Stimulated activated naive B cell treated with anti-CD40 and anti-IgM and Interleukin-4, amounts not matched to agents 10 μg/mL and 1 μg/mL and 100 μg/mL, for 72 hours (primary cell): ENCODE results near the gene SEC24D.
A peak's percentile ranks its signal among the peaks of the same experiment; 100 is the strongest.
"Not testable (repeated sequence)": the region's sequence is repeated elsewhere in the genome, so short reads cannot be mapped to it uniquely, and the experiment has no call there.

Experiments used
- ATAC-seq, 2 donors: fragments of 150-1000 bp; cut with Tn5 transposase; replicated peaks; 2 replicates each; pipeline ENCODE4 v1.10.0; 2021; ENCODE audit warnings: moderate library complexity in 1 of 2
- DNase-seq: peaks from one replicate; pipeline ENCODE4 v3.0.0; 2021
- H3K27ac Mint-ChIP-seq: one replicate; pipeline ENCODE4 v1.8.0; 2022; ENCODE audit warnings: mild to moderate bottlenecking, mixed read lengths
- H3K27me3 Mint-ChIP-seq, 2 donors: one replicate each; pipeline ENCODE4 v1.8.0; 2022; ENCODE audit warnings: mixed read lengths in 2 of 2
- H3K36me3 Mint-ChIP-seq, 2 donors: one replicate each; pipeline ENCODE4 v1.8.0; 2022; ENCODE audit warnings: mixed read lengths in 2 of 2, mild to moderate bottlenecking in 1 of 2
- H3K4me1 Mint-ChIP-seq, 2 donors: one replicate each; pipeline ENCODE4 v1.8.0; 2022; ENCODE audit warnings: mixed read lengths in 2 of 2, mild to moderate bottlenecking in 1 of 2
- H3K4me3 Mint-ChIP-seq, 2 donors: one replicate each; pipeline ENCODE4 v1.8.0; 2022; ENCODE audit warnings: mild to moderate bottlenecking in 2 of 2, mixed read lengths in 2 of 2, moderate library complexity in 1 of 2
- H3K9me3 Mint-ChIP-seq, 2 donors: one replicate each; pipeline ENCODE4 v1.8.0; 2022; ENCODE audit warnings: mixed read lengths in 2 of 2, mild to moderate bottlenecking in 1 of 2

SEC24D gene, protein sequence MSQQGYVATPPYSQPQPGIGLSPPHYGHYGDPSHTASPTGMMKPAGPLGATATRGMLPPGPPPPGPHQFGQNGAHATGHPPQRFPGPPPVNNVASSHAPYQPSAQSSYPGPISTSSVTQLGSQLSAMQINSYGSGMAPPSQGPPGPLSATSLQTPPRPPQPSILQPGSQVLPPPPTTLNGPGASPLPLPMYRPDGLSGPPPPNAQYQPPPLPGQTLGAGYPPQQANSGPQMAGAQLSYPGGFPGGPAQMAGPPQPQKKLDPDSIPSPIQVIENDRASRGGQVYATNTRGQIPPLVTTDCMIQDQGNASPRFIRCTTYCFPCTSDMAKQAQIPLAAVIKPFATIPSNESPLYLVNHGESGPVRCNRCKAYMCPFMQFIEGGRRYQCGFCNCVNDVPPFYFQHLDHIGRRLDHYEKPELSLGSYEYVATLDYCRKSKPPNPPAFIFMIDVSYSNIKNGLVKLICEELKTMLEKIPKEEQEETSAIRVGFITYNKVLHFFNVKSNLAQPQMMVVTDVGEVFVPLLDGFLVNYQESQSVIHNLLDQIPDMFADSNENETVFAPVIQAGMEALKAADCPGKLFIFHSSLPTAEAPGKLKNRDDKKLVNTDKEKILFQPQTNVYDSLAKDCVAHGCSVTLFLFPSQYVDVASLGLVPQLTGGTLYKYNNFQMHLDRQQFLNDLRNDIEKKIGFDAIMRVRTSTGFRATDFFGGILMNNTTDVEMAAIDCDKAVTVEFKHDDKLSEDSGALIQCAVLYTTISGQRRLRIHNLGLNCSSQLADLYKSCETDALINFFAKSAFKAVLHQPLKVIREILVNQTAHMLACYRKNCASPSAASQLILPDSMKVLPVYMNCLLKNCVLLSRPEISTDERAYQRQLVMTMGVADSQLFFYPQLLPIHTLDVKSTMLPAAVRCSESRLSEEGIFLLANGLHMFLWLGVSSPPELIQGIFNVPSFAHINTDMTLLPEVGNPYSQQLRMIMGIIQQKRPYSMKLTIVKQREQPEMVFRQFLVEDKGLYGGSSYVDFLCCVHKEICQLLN

DNA sequence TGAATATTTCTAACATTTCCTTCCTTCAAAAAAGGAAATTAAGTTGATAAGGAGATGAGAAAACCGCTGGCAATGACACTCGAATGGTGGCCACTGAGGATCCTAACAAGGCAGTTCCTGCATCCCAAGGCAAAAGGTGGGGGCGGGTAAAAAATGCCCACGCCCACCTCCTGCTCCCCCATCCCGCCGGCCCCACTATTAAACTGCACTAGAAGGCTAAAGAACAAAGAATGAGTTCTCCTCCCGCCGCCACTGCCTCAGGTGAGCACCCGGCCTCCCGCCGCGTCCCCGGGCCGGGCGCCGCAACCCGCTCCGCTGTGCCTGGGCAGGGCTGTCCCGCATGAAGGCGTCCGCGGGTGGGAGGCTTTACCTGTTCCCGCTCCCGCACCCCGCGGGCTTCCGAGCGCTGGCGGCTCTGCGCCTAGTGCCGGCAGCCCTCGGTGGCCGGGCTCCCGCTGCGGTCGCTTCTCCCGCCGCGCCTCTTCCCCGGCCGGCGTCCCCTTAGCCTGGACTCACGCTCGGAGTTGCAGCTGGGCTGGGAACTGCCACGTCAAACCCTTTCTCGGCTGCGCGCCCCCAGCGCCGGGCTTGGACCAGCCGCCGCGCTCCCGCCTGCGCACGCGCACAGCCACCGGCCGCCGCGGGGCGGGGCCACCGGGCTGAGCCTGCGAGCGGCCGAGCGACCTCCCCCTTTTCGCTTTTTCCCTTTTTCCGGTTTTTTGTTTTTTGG lies at the start of gene SEC24D:
Gene SEC24D (minus strand): TSS at position 556 of the 730 bp plus-strand sequence. CDS start 2,430 bp downstream, outside the sequence.
- H3K9me3 Mint-ChIP-seq = no peaks in the 10 kb centered on the region
- ATAC-seq (peak; percentile 83 to 88), DNase-seq (peak; percentile 86)
- H3K4me1 Mint-ChIP-seq = peaks cover 10 to 18% of the 10 kb centered on the region in 2 donors
- peaks cover 0 to 7% of the 10 kb centered on the region in 2 donors for H3K27me3 Mint-ChIP-seq
- H3K4me3 Mint-ChIP-seq = peak within 1 kb of the TSS; percentile 96 to 99
- peaks cover 8 to 19% of the 10 kb centered on the region in 2 donors for H3K36me3 Mint-ChIP-seq
- peak within 1 kb of the TSS; percentile 99 for H3K27ac Mint-ChIP-seq

DNA sequence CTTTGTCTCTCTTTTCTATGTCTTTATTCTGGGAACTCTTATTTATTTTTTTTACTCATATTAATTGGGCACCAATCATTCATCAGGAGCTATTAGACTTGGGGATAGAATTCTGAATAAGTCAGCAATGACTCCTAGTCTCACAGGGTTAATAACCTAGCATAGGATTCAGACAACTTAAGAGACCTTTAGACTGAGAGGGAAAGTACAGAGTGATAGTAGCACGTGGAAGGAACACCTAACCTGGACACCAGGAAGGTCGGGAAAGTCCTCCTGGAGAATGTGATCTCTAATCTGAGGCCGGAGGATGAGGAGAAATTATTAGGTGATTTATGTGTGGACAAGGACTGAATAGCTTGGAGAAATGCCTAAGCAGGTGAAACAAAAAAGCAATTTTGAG lies 48.8 kb upstream of the SEC24D start:
- Mint-ChIP-seq H3K27me3 (peaks cover 20 to 36% of the 10 kb centered on the region in 2 donors), H3K9me3 (no peaks in the 10 kb centered on the region), H3K36me3 (no peaks in the 10 kb centered on the region), H3K4me3 (no peak overlapping the region), H3K27ac (no peak overlapping the region), H3K4me1 (peaks cover 8 to 10% of the 10 kb centered on the region in 2 donors)
- ATAC-seq = no peak
- DNase-seq = no peak

DNA sequence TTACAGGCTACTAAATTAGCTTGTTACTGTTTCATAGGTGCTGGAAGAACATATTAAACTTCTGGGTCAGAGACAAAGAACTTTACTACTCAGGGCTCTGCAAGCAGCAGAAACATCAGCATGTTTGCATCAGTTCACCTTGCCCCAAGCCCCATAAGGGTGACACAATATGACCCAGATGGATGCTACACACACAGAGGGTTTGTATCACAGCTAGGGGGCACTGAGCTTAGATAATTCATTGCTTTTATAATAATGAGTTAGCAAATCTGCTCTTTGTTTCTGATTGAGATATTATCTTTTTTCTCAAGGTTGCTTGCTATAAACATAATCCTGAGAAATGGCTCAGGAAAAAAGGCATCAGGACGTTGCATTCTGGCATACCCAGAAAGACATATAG lies 47.9 kb upstream of the SEC24D start:
- DNase-seq (no peak), ATAC-seq (no peak)
- Mint-ChIP-seq H3K9me3 (peaks cover 0 to under 1% of the 10 kb centered on the region in 2 donors), H3K4me3 (no peak overlapping the region), H3K4me1 (peaks cover 4 to 6% of the 10 kb centered on the region in 2 donors), H3K36me3 (no peaks in the 10 kb centered on the region), H3K27me3 (peaks cover 14 to 31% of the 10 kb centered on the region in 2 donors), H3K27ac (no peak overlapping the region)

DNA sequence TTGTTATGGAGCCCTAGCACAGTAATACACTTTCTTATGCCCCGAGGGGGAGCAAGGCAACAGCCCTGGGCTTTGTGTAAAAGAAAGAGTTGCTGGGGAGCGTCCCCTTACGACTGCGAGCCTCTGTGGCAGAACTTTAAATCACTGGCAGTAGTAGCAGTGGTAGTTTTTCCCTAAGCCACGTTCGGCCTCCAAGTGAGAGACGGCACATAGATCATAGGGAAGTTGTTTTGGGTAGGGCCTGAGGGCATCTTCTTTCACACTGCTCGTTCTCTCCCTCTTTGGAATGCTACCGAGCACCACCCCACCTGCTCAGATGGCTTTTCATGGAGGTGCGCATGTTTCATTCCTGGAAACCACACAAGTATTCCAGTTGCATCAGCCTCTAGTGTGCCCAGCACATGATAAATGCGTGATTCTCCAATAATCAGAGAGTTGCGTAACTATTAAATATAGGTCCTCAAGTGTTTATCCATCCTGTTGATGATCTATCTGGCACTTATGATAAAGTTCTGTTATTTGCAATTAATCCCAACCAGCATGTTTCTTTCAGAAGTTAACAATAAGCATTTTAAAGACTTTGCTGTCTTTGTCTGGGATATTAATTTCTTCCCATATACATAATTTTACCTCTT lies 45.7 kb upstream of the SEC24D start:
- Mint-ChIP-seq H3K27me3 (peaks cover 6 to 23% of the 10 kb centered on the region in 2 donors), H3K36me3 (no peaks in the 10 kb centered on the region), H3K4me3 (no peak overlapping the region), H3K27ac (no peak overlapping the region), H3K4me1 (no peaks in the 10 kb centered on the region), H3K9me3 (peaks cover 3 to 6% of the 10 kb centered on the region in 2 donors)
- ATAC-seq = no peak
- no peak for DNase-seq

DNA sequence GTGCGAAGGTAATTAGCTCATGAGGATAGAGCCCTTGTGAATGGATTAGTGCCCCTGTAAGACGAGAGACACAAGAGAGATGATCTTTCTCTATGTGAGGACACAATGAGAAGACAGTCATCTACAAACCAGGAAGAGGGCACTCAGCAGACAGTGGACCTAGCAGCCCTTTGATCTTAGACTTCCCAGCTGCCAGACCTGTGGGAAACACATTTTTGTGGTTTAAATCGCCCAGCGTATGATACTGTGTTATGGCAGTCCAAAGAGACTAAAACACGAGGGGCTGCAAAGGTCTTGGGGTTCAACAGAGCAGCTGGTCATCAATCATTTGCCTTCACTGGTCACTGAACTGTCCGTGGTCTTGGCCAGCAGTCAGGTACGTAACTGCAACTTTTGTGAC lies 43.5 kb upstream of the SEC24D start:
- DNase-seq (no peak), ATAC-seq (no peak)
- H3K9me3 Mint-ChIP-seq = peaks cover 3 to 6% of the 10 kb centered on the region in 2 donors
- no peaks in the 10 kb centered on the region for H3K4me1 Mint-ChIP-seq
- H3K36me3 Mint-ChIP-seq = no peaks in the 10 kb centered on the region
- H3K4me3 Mint-ChIP-seq = no peak overlapping the region
- H3K27ac Mint-ChIP-seq = no peak overlapping the region
- H3K27me3 Mint-ChIP-seq = peaks cover 10 to 27% of the 10 kb centered on the region in 2 donors

DNA sequence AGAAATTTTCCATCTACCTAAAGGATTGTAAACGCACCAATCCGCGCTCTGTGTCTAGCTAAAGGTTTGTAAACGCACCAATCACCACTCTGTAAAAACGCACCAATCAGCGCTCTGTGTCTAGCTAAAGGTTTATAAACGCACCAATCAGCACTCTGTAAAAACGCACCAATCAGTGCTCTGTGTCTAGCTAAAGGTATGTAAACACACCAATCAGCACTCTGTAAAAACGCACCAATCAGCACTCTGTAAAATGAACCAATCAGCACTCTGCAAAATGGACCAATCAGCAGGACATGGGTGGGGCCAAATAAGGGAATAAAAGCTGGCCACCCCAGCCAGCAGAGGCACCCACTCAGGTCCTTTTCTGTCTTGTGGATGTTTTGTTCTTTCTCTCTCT lies 42.6 kb upstream of the SEC24D start:
- H3K9me3 Mint-ChIP-seq, ATAC-seq, DNase-seq, H3K4me3 Mint-ChIP-seq, H3K36me3 Mint-ChIP-seq, H3K4me1 Mint-ChIP-seq, H3K27ac Mint-ChIP-seq: not testable (repeated sequence)
- peaks cover 14 to 34% of the 10 kb centered on the region in 2 donors for H3K27me3 Mint-ChIP-seq

DNA sequence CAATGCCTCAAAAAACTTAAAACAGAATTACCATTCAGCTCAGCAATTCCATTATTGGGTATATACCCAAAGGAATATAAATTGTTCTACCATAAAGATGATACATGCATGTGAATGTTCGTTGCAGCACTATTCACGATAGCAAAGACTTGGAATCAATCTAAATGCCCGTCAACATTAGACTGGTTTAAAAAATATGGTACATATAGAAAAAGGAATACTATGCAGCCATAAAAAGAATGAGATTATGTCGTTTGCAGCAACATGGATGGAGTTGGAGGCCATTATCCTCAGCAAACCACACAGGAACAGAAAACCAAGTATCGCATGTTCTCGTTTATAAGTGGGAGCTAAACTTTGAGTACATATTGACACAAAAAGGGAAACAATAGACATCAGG lies 41.9 kb upstream of the SEC24D start:
- Mint-ChIP-seq H3K4me1 (no peaks in the 10 kb centered on the region), H3K27ac (no peak overlapping the region), H3K27me3 (peaks cover 15 to 38% of the 10 kb centered on the region in 2 donors), H3K9me3 (peaks cover 3 to 6% of the 10 kb centered on the region in 2 donors), H3K4me3 (no peak overlapping the region), H3K36me3 (no peaks in the 10 kb centered on the region)
- ATAC-seq = no peak
- DNase-seq = no peak

DNA sequence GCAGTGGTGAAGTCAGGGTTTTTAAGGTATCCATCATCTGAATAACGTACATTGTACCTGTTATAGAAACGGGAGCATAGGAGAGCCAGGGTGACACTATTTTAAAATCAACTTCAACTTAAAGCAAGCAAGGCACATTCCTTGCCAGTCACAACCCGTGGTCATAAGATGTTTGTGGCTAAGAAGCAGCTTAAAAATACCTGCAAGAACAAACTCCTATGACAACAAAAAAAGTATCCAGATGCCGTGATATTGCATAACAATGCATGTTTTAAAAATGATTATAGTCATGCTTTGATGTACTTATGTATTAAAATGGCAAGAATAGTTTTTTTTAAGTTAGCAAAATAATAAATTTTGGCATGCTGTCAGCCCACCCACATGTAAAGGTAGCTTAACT lies 36.3 kb upstream of the SEC24D start:
- ATAC-seq = no peak
- no peak for DNase-seq
- no peaks in the 10 kb centered on the region for H3K36me3 Mint-ChIP-seq
- no peaks in the 10 kb centered on the region for H3K9me3 Mint-ChIP-seq
- no peak overlapping the region for H3K27ac Mint-ChIP-seq
- no peaks in the 10 kb centered on the region for H3K4me1 Mint-ChIP-seq
- H3K27me3 Mint-ChIP-seq = peaks cover 15 to 30% of the 10 kb centered on the region in 2 donors
- no peak overlapping the region for H3K4me3 Mint-ChIP-seq

DNA sequence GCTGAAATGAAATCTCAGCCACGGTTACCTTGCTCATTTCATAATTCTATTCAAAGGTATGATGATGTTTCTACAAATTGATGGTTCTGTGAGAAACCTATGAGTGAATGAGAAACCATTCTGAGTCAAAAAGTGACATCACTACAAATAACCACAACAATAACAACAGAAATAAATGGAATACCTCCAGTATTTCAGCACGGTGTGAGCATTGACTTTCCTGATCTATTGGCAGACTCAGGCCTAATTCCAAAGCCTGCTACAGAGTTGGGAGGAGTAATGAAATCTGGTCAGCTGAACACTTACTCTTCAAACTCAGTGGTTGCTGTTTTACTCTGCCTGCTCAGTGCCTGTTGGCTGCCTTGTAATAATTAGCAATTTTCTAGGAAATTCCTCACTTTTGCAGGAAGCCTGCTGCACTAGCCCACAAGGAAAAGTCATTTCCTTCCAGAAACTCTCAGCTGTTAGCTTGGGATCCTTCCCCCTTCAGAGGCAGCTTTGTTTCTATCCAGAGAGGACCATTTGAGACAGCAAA lies 33.9 kb upstream of the SEC24D start:
- Mint-ChIP-seq H3K4me3 (no peak overlapping the region), H3K27me3 (peaks cover 14 to 16% of the 10 kb centered on the region in 2 donors), H3K4me1 (peaks cover 3 to 6% of the 10 kb centered on the region in 2 donors), H3K36me3 (peaks cover 2 to 4% of the 10 kb centered on the region in 2 donors), H3K27ac (no peak overlapping the region), H3K9me3 (peaks cover 2 to 4% of the 10 kb centered on the region in 2 donors)
- ATAC-seq (no peak), DNase-seq (no peak)

DNA sequence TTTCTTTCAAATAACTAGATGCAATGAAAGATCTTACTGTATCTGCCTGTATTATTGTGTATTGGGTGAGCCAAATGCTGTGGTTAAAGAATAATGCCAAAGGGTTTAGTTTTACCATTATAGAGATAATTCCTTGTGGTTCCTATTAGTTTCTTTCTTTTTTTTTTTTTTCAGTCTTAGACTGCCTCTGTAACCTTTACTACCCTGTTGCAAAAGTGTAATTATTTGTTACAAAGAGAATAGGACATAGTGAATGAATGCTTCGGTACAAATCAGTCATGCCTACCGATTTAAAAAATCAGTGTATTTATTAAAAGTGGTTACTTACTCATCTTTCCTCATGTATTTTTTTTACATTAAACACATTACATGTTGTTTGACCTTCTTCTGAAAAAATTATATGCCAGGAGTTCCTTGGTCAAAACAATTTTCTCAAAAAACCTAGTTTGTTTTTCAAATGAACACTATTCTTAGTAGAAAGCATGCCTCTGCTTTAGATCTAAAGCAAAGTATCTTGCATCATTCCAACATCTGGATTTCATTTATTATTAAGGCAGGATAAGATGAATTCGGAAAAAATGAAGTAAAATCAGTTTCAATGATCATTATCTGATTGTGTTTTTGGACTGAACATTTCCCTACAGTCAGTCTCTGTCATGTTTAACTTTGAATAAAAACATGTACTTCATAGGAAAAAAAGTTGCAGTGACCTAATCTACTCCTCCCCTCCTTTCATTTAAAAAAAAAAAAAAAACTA lies 31.6 kb upstream of the SEC24D start:
- H3K9me3 Mint-ChIP-seq = peaks cover 2 to 4% of the 10 kb centered on the region in 2 donors
- H3K27ac Mint-ChIP-seq = no peak overlapping the region
- no peak for DNase-seq

DNA sequence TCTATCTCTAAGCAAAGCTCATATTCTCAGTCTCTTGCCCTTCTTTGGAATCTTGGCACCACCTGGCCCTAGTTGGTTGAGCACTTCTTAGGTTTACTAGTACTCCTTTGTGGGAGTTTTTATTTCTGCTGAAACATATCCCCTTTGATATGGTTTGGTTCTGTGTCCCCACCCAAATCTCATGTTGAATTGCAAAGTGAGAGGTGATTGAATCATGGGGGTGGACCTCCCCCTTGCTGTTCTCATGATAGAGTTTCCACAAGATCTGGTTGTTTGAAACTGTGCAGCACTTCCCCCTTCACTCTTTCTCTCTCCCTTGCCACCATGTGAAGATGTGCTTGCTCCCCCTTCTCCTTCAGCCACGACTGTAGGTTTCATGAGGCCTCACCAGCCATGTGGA lies 30.5 kb upstream of the SEC24D start:
- Mint-ChIP-seq H3K9me3 (peaks cover 2 to 4% of the 10 kb centered on the region in 2 donors), H3K27me3 (peaks cover 8 to 12% of the 10 kb centered on the region in 2 donors), H3K27ac (no peak overlapping the region), H3K36me3 (peaks cover 2 to 4% of the 10 kb centered on the region in 2 donors), H3K4me1 (peaks cover 3 to 6% of the 10 kb centered on the region in 2 donors), H3K4me3 (no peak overlapping the region)
- ATAC-seq (no peak), DNase-seq (no peak)

More for the DNA sequence above, 31.6 kb upstream of the SEC24D start:
- Mint-ChIP-seq H3K4me1 (peaks cover 3 to 6% of the 10 kb centered on the region in 2 donors), H3K36me3 (peaks cover 2 to 4% of the 10 kb centered on the region in 2 donors), H3K27me3 (peaks cover 8 to 12% of the 10 kb centered on the region in 2 donors), H3K4me3 (no peak overlapping the region)
- ATAC-seq = no peak

DNA sequence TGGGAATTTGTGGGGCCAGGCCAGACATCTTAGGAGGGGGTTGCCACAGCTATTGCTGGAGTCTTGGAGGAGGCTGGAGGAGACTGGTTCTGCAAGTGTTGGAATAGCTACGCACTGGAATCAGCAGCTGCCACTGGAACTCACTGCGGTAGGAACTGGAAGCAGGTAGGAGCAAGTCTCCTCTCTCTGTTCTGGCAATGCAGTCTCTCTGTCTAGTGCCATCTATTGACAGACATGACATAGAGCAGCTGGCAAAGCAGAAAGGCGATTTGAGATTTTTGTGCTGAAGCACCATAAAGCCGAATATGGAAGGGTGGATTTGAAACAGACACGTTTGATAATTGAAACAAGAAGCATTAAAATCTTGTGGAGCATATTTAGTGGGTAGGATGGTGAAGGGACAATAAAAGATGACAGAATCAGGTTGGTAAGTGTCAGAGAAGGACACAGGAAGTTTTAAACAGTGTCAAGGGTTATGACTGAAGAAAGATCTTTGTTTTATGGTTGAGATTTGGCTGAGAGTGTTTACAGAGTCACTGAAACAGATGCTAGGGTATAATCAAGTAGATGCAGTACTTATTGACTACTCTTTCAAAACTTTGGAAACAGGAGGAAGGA lies 29.3 kb upstream of the SEC24D start:
- ATAC-seq = no peak
- Mint-ChIP-seq H3K9me3 (peaks cover 2 to 4% of the 10 kb centered on the region in 2 donors), H3K4me3 (no peak overlapping the region), H3K27me3 (peaks cover 8 to 12% of the 10 kb centered on the region in 2 donors), H3K36me3 (peaks cover 2 to 4% of the 10 kb centered on the region in 2 donors), H3K4me1 (peaks cover 3 to 6% of the 10 kb centered on the region in 2 donors), H3K27ac (no peak overlapping the region)
- no peak for DNase-seq
